DND-41 (cell line): ENCODE measurements around the gene LHPP.

Source experiments
- EZH2 ChIP-seq: IDR thresholded peaks from 3 replicates; pipeline ENCODE4 v1.6.1; 2012; ENCODE audit warnings: borderline replicate concordance, low read depth, mild to moderate bottlenecking, moderate library complexity, low read length, inconsistent platforms; ENCODE audit not compliant: severe bottlenecking
- TF ChIP-seq, protein P1 (sequence below): IDR thresholded peaks from 2 replicates; pipeline ENCODE4 v1.5.1; 2012; ENCODE audit warnings: borderline replicate concordance, low read length, moderate library complexity, mild to moderate bottlenecking; ENCODE audit not compliant: poor library complexity, severe bottlenecking; ENCODE audit errors: extremely low read depth

DNA sequence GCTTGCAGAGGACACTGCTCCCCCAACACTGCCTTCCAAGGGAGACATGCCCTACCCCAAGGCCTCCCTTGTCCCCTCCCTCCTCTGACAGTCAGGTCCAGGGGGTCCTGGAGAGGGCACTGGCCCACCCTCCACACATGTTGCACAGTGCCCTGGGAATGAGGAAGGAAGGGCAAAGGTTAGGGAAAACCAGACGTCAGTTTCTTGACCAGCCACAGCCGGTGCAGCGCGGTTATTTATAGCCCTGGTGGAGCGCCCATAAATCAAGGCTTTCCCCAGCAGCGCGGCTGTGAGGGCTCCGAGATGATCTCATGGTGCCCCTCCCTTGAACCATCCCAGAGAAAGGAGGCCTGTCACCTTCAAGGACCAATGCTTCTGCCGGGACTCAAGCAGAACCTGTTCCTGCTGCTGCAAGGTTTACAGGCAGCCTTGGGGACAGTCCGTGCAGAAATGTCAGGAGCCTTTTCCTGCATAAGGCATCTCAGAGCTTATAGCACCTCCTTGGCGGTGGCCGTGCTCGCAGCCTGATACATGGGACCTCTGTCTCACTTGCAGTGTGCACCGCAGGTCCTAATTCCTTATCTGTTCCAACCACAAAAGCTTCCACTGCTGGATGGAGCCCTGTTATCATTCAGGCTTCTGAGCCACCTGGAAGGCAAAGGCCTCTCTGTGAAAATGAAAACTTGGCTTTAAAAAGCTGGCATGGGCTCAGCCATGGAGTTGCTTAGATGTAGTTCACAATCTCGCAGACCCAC, 127.3 kb downstream of the LHPP start:
- TF ChIP-seq, protein P1, sequence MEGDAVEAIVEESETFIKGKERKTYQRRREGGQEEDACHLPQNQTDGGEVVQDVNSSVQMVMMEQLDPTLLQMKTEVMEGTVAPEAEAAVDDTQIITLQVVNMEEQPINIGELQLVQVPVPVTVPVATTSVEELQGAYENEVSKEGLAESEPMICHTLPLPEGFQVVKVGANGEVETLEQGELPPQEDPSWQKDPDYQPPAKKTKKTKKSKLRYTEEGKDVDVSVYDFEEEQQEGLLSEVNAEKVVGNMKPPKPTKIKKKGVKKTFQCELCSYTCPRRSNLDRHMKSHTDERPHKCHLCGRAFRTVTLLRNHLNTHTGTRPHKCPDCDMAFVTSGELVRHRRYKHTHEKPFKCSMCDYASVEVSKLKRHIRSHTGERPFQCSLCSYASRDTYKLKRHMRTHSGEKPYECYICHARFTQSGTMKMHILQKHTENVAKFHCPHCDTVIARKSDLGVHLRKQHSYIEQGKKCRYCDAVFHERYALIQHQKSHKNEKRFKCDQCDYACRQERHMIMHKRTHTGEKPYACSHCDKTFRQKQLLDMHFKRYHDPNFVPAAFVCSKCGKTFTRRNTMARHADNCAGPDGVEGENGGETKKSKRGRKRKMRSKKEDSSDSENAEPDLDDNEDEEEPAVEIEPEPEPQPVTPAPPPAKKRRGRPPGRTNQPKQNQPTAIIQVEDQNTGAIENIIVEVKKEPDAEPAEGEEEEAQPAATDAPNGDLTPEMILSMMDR = no peak
- no peak for TF ChIP-seq EZH2
